A549 treated with AZD9567 at 1 μM for 4 hours (cell line): ENCODE measurements around the gene PABPC1L2A. TPM values are rescaled to one million over a fixed set of nuclear protein-coding genes. Genes with fewer than 3 reads are reported as not detected.

Source experiments
- total RNA-seq: library from RNA; stranded (reverse); fragments of 200-300 nt; extraction: Qiagen RNA extraction; gene quantifications from 5 replicates; pipeline ENCODE4 v1.2.3, GENCODE V29; 2022; ENCODE audit not compliant: insufficient read depth

The PABPC1L2A gene
- total RNA-seq, result not detected in 5 replicates

GRCh38 chrX:73079024-73079562 lies at the start of gene PABPC1L2A:
PABPC1L2A (minus strand) TSS chrX:73079512; CDS start chrX:73079386, 126 bp downstream.

Other genes starting within 250 kb of the PABPC1L2A start
- not detected in 5 replicates for gene FAM236C, start 166.9 kb downstream of the PABPC1L2A start, total RNA-seq
- not detected in 5 replicates for gene FAM236A, start 141.3 kb downstream of the PABPC1L2A start, total RNA-seq
- 0.05 TPM in 1 of 5 replicates, not detected in the others for gene DMRTC1, start 135.7 kb downstream of the PABPC1L2A start, total RNA-seq
- not detected in 5 replicates for gene PABPC1L2B, start 76.6 kb downstream of the PABPC1L2A start, total RNA-seq
- 0.85 to 1.3 TPM (median 1.1 TPM) in 5 replicates for gene NAP1L2, start 135.3 kb upstream of the PABPC1L2A start, total RNA-seq